ENCODE results near the gene SCFD1. TPM values are rescaled to one million over a fixed set of nuclear protein-coding genes. Genes with fewer than 3 reads are reported as not detected.

SCFD1 gene
- total RNA-seq, 6 donors from 2014 or later = 26.1 to 132 (median 66.2) TPM

DNA sequence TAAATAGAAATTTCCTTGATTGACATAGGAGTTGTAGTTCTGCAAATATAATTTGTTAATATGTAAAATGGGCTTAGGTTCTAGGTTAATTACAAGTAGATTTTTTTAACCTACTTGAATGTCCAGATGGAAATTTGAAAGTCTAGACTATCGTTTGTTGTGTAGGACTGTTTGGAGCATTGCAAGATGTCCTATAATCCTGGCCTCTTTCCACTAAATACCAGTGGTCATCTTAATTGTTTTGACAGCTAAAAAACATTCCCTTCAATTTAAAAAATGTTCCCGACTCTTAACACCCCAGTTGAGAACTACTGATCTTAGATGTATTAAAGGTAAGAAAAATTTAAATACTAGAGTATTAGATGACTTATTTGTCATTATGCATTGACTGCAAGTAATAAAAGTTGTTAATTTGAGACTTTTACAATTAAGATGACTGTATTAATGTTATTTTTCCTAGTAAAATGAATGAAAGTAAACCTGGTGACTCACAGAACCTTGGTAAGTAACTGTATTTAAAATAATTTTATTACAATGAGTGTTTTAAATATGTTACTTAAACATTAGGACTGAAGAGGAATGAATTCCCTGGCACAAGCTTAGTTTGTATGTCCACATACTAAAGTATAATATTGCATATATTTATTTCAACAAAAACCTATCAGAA is 41.4 kb upstream of the SCFD1 start:
- TF ChIP-seq POLR2A (IDR thresholded peaks at IDR 0.05) (no peak), CTCF (IDR thresholded peaks at IDR 0.05) (no peak), POLR2AphosphoS5 (IDR thresholded peaks at IDR 0.05) (no peak), EP300 (IDR thresholded peaks at IDR 0.05) (no peak)
- no peak for ATAC-seq (ENCODE audit: low FRiP score in 2 of 2)
- H3K27ac ChIP-seq = no peak overlapping the region
- H3K36me3 ChIP-seq = no peaks in the 10 kb centered on the region
- 88 to 91% methylated on average over 2 of the region's 2 CpGs for WGBS, 2 donors
- H3K4me1 ChIP-seq = no peaks in the 10 kb centered on the region
- H3K27me3 ChIP-seq = no peaks in the 10 kb centered on the region
- H3K4me3 ChIP-seq = no peak overlapping the region
- DNase-seq = no peak
- H3K9me3 ChIP-seq = peaks cover 0 to 7% (median 0%) of the 10 kb centered on the region in 4 donors

DNA sequence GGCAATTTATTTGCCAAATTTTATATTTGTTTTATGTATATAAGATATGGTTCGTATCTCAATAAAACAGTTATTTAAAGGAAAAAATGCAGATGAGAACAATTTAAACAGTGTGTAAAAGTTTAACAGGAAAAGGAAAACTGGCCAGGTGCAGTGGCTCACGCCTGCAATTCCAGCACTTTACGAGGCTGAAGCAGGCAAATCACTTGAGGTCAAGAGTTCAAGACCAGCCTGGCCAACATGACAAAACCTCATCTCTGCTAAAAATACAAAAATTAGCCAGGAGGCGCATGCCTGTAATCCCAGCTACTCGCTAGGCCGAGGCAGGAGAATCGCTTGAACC is 40.9 kb upstream of the SCFD1 start:
- H3K36me3 ChIP-seq = no peaks in the 10 kb centered on the region
- no peaks in the 10 kb centered on the region for H3K27me3 ChIP-seq
- no peak overlapping the region for H3K4me3 ChIP-seq
- 91 to 95% methylated on average over 7 of the region's 7 CpGs for WGBS, 2 donors
- ATAC-seq (ENCODE audit: low FRiP score in 2 of 2) = no peak
- no peaks in the 10 kb centered on the region for H3K4me1 ChIP-seq
- peaks cover 0 to 7% (median 0%) of the 10 kb centered on the region in 4 donors for H3K9me3 ChIP-seq
- DNase-seq = no peak
- no peak for TF ChIP-seq POLR2AphosphoS5 (IDR thresholded peaks at IDR 0.05)
- TF ChIP-seq POLR2A (IDR thresholded peaks at IDR 0.05) = no peak
- no peak overlapping the region for H3K27ac ChIP-seq

GRCh38 chr14:30582376-30582775 is 39.7 kb upstream of the SCFD1 start:
- Histone ChIP-seq H3K4me3 (no peak overlapping the region), H3K4me1 (no peaks in the 10 kb centered on the region), H3K36me3 (no peaks in the 10 kb centered on the region), H3K27ac (no peak overlapping the region), H3K27me3 (no peaks in the 10 kb centered on the region), H3K9me3 (peaks cover 0 to 7% (median 0%) of the 10 kb centered on the region in 4 donors)
- ATAC-seq (ENCODE audit: low FRiP score in 2 of 2) (no peak), DNase-seq (no peak)
- 96 to 100% methylated on average over 1 of the region's 1 CpG for WGBS, 2 donors
- TF ChIP-seq POLR2A (IDR thresholded peaks at IDR 0.05) = no peak
- no peak for TF ChIP-seq EP300 (IDR thresholded peaks at IDR 0.05)
- TF ChIP-seq POLR2AphosphoS5 (IDR thresholded peaks at IDR 0.05) = no peak
- TF ChIP-seq CTCF (IDR thresholded peaks at IDR 0.05) = no peak

- no peak for TF ChIP-seq POLR2AphosphoS5 (IDR thresholded peaks at IDR 0.05)
- TF ChIP-seq POLR2A (IDR thresholded peaks at IDR 0.05) = no peak
- no peak for TF ChIP-seq EP300 (IDR thresholded peaks at IDR 0.05)
- Histone ChIP-seq H3K9me3 (peaks cover 0 to 7% (median 0%) of the 10 kb centered on the region in 4 donors), H3K4me1 (no peaks in the 10 kb centered on the region), H3K27ac (no peak overlapping the region), H3K36me3 (peaks cover 0 to 2% (median under 1%) of the 10 kb centered on the region in 4 donors), H3K27me3 (no peaks in the 10 kb centered on the region), H3K4me3 (no peak overlapping the region)
- DNase-seq (no peak), ATAC-seq (ENCODE audit: low FRiP score in 2 of 2) (no peak)
These were observed 38.0 kb upstream of the SCFD1 start for GRCh38 chr14:30584058-30584630.

DNA sequence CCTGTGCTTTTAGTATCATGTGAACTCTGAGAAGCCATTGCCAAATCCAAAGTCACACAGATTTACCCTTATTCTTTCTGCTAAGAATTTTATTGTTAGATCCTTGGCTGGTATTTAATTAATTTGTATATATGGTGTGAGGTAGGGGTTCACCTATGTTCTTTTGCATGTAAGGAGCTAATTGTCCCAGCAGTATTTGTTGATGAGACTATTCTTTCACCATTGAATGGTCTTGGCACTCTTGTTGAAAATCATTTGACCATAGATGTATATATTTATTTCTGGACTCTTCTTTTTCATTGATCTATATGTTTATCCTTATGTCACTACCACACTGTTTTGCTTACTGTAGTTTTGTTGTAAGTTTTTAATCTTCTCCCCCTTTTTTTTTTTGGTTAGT is 36.9 kb upstream of the SCFD1 start:
- Histone ChIP-seq H3K9me3 (peaks cover 0 to 7% (median 0%) of the 10 kb centered on the region in 4 donors), H3K4me1 (no peaks in the 10 kb centered on the region), H3K27ac (no peak overlapping the region), H3K36me3 (peaks cover 0 to 10% (median 8%) of the 10 kb centered on the region in 4 donors), H3K4me3 (no peak overlapping the region), H3K27me3 (no peaks in the 10 kb centered on the region)
- DNase-seq = no peak
- ATAC-seq (ENCODE audit: low FRiP score in 2 of 2) = no peak
- TF ChIP-seq CTCF (IDR thresholded peaks at IDR 0.05) (no peak), EP300 (IDR thresholded peaks at IDR 0.05) (no peak), POLR2AphosphoS5 (IDR thresholded peaks at IDR 0.05) (no peak), POLR2A (IDR thresholded peaks at IDR 0.05) (no peak)

DNA sequence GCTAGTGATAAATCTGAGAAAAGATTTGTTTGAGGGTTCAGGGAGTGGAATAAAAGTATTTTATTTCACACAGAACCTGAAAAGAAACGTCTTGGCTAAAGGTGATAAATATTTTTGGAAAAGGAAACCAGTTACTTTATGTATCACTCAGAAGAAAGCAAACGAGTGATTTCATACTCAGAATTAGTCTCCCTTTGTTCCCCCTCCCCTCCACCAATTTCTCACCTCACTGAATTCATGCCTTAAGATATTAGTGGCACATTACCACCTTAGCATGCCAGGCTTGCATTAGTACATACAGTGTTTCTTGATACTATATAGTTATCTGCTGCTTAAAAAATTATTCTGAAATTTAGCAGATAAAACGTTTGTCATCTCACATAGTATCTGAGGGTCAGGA is 35.0 kb upstream of the SCFD1 start:
- ATAC-seq (ENCODE audit: low FRiP score in 2 of 2) (no peak), DNase-seq (no peak)
- 66 to 71% methylated on average over 3 of the region's 3 CpGs for WGBS, 2 donors
- Histone ChIP-seq H3K9me3 (peaks cover 0 to 7% (median 0%) of the 10 kb centered on the region in 4 donors), H3K4me3 (no peak overlapping the region), H3K27me3 (no peaks in the 10 kb centered on the region), H3K4me1 (no peaks in the 10 kb centered on the region), H3K27ac (no peak overlapping the region), H3K36me3 (peaks cover 0 to 19% (median 10%) of the 10 kb centered on the region in 4 donors)
- TF ChIP-seq CTCF (IDR thresholded peaks at IDR 0.05) (no peak), POLR2A (IDR thresholded peaks at IDR 0.05) (no peak), POLR2AphosphoS5 (IDR thresholded peaks at IDR 0.05) (no peak), EP300 (IDR thresholded peaks at IDR 0.05) (no peak)

All from upper lobe of left lung (tissue), 6 donors.